H9 (cell line): Measurements from ENCODE around the gene RPLP1. TPM values are rescaled to one million over a fixed set of nuclear protein-coding genes. Genes with fewer than 3 reads are reported as not detected.

Experiments
- DNase-seq: peaks from one replicate; pipeline ENCODE4 v3.0.0-alpha.2; 2017
- H2AFZ ChIP-seq: one replicate; pipeline ENCODE4 v1.6.1; 2013; ENCODE audit warnings: mild to moderate bottlenecking, low read length, control low read depth, moderate library complexity
- H2AK5ac ChIP-seq: 2 replicates; pipeline ENCODE4 v1.6.1; 2013; ENCODE audit warnings: low read length, control low read depth, mixed read lengths; ENCODE audit not compliant: insufficient read length
- H2BK120ac ChIP-seq: one replicate; pipeline ENCODE4 v1.6.1; 2013; ENCODE audit warnings: low read depth, mild to moderate bottlenecking, low read length, control low read depth, inconsistent platforms; ENCODE audit not compliant: poor library complexity, severe bottlenecking
- H2BK12ac ChIP-seq: 2 replicates; pipeline ENCODE4 v1.6.1; 2013; ENCODE audit warnings: low read length, control low read depth, mixed read lengths, low read depth; ENCODE audit not compliant: insufficient read length
- H2BK15ac ChIP-seq: 2 replicates; pipeline ENCODE4 v1.6.1; 2013; ENCODE audit warnings: low read depth, low read length, control low read depth
- H2BK20ac ChIP-seq: one replicate; pipeline ENCODE4 v1.6.1; 2013; ENCODE audit warnings: low read depth, mild to moderate bottlenecking, low read length, control low read depth, inconsistent platforms; ENCODE audit not compliant: poor library complexity, severe bottlenecking
- H2BK5ac ChIP-seq: 2 replicates; pipeline ENCODE4 v1.6.1; 2013; ENCODE audit warnings: low read length, control low read depth, mixed read lengths; ENCODE audit not compliant: insufficient read length
- H3K14ac ChIP-seq: 2 replicates; pipeline ENCODE4 v1.6.1; 2013; ENCODE audit warnings: low read length, control low read depth; ENCODE audit not compliant: insufficient read depth
- H3K18ac ChIP-seq: 2 replicates; pipeline ENCODE4 v1.6.1; 2013; ENCODE audit warnings: low read depth, mild to moderate bottlenecking, mixed read lengths, low read length, control low read depth; ENCODE audit not compliant: insufficient read length
- H3K23ac ChIP-seq: 2 replicates; pipeline ENCODE4 v1.6.1; 2013; ENCODE audit warnings: low read length, control low read depth, mixed read lengths, low read depth; ENCODE audit not compliant: insufficient read length
- H3K23me2 ChIP-seq: 2 replicates; pipeline ENCODE4 v1.6.1; 2013; ENCODE audit warnings: low read depth, mild to moderate bottlenecking, mixed read lengths, low read length, control low read depth; ENCODE audit not compliant: insufficient read length, poor library complexity, severe bottlenecking
- H3K27ac ChIP-seq: 2 replicates; pipeline ENCODE4 v1.5.1; 2013; ENCODE audit warnings: low read length, control low read depth, mixed read lengths, low read depth; ENCODE audit not compliant: insufficient read length
- H3K27me3 ChIP-seq: 2 replicates; pipeline ENCODE4 v1.6.1; 2013; ENCODE audit warnings: low read length, control low read depth, inconsistent platforms; ENCODE audit not compliant: insufficient read depth
- H3K4ac ChIP-seq: 2 replicates; pipeline ENCODE4 v1.6.1; 2013; ENCODE audit warnings: low read depth, mild to moderate bottlenecking, control low read depth, inconsistent platforms, low read length, moderate library complexity
- H3K4me1 ChIP-seq: 2 replicates; pipeline ENCODE4 v1.6.1; 2013; ENCODE audit warnings: low read length, control low read depth, inconsistent platforms; ENCODE audit not compliant: insufficient read depth
- H3K4me2 ChIP-seq: 2 replicates; pipeline ENCODE4 v1.6.1; 2013; ENCODE audit warnings: low read length, control low read depth, mixed read lengths; ENCODE audit not compliant: insufficient read length, insufficient read depth
- H3K56ac ChIP-seq: 2 replicates; pipeline ENCODE4 v1.6.1; 2013; ENCODE audit warnings: low read depth, mild to moderate bottlenecking, mixed read lengths, low read length, control low read depth; ENCODE audit not compliant: insufficient read length
- H3K79me1 ChIP-seq: 2 replicates; pipeline ENCODE4 v1.6.1; 2013; ENCODE audit warnings: low read depth, mild to moderate bottlenecking, moderate library complexity, low read length, control low read depth, inconsistent platforms; ENCODE audit not compliant: insufficient read depth, poor library complexity, severe bottlenecking
- H3K79me2 ChIP-seq: 2 replicates; pipeline ENCODE4 v1.6.1; 2013; ENCODE audit warnings: low read length, control low read depth, inconsistent platforms; ENCODE audit not compliant: insufficient read depth
- H3K9ac ChIP-seq: 2 replicates; pipeline ENCODE4 v1.6.1; 2013; ENCODE audit warnings: low read length, control low read depth, mixed read lengths; ENCODE audit not compliant: insufficient read length; ENCODE audit errors: extremely low read depth
- H3K9me3 ChIP-seq: one replicate; pipeline ENCODE4 v1.6.1; 2013; ENCODE audit warnings: low read depth, low read length, inconsistent platforms; ENCODE audit not compliant: control insufficient read depth
- H3T11ph ChIP-seq: one replicate; pipeline ENCODE4 v1.6.1; 2013; ENCODE audit warnings: mild to moderate bottlenecking, low read length, control low read depth, inconsistent platforms
- H4K20me1 ChIP-seq: one replicate; pipeline ENCODE4 v1.6.1; 2013; ENCODE audit not compliant: control insufficient read depth, insufficient read length, insufficient read depth
- H4K5ac ChIP-seq: 2 replicates; pipeline ENCODE4 v1.6.1; 2013; ENCODE audit warnings: low read depth, mild to moderate bottlenecking, mixed read lengths, low read length, control low read depth; ENCODE audit not compliant: insufficient read length
- H4K8ac ChIP-seq: replicated peaks from 2 replicates; pipeline ENCODE4 v1.6.1; 2013; ENCODE audit warnings: low read length, control low read depth, mixed read lengths, low read depth; ENCODE audit not compliant: insufficient read length
- H4K91ac ChIP-seq: 2 replicates; pipeline ENCODE4 v1.6.1; 2013; ENCODE audit warnings: low read depth, mild to moderate bottlenecking, moderate library complexity, mixed read lengths, low read length, control low read depth; ENCODE audit not compliant: insufficient read length
- H3K27ac Mint-ChIP-seq, 3 experiments: 2 replicates in 2 of 3; 3 replicates in 1 of 3; pipeline ENCODE4 v1.8.0; 2020 to 2021; ENCODE audit warnings: mixed read lengths in 3 of 3, mild to moderate bottlenecking in 1 of 3, moderate library complexity in 1 of 3
- H3K27me3 Mint-ChIP-seq: 2 replicates; pipeline ENCODE4 v1.8.0; 2021; ENCODE audit warnings: low read depth, mild to moderate bottlenecking, moderate library complexity, mixed read lengths
- H3K36me3 Mint-ChIP-seq, 3 experiments: 2 replicates in 2 of 3; 3 replicates in 1 of 3; pipeline ENCODE4 v1.8.0; 2020 to 2021; ENCODE audit warnings: low read depth in 3 of 3, mixed read lengths in 3 of 3; ENCODE audit not compliant: insufficient read depth in 1 of 3
- H3K4me1 Mint-ChIP-seq, 2 experiments: 2 replicates each; pipeline ENCODE4 v1.8.0; 2020; ENCODE audit warnings: mixed read lengths in 2 of 2
- H3K4me3 Mint-ChIP-seq, 2 experiments: 2 replicates in 1 of 2; 3 replicates in 1 of 2; pipeline ENCODE4 v1.8.0; 2020 to 2021; ENCODE audit warnings: mild to moderate bottlenecking in 2 of 2, mixed read lengths in 2 of 2, moderate library complexity in 1 of 2
- H3K9me3 Mint-ChIP-seq, 2 experiments: 2 replicates in 1 of 2; 3 replicates in 1 of 2; pipeline ENCODE4 v1.8.0; 2020; ENCODE audit warnings: mild to moderate bottlenecking in 2 of 2, mixed read lengths in 2 of 2, moderate library complexity in 1 of 2
- CTCF ChIP-seq: fragments of 200-600 bp; sonication (generic); conservative IDR thresholded peaks from 3 replicates; pipeline ENCODE4 v1.8.0; 2021; ENCODE audit warnings: antibody characterized with exemption, mild to moderate bottlenecking
- WGBS: extraction: QIAGEN DNeasy Blood & Tissue Kit; methylation state at CpG from one replicate; pipeline ENCODE4 v1.1.7; 2013; ENCODE audit warnings: missing lambda C conversion rate, low lambda C conversion rate, mixed read lengths; ENCODE audit not compliant: insufficient read length; ENCODE audit errors: extremely low coverage; 5-methylcytosine and 5-hydroxymethylcytosine counted together
- total RNA-seq: library from RNA; stranded (reverse); gene quantifications from 2 replicates; pipeline ENCODE4 v1.2.1, GENCODE V29; 2021

Gene RPLP1
- total RNA-seq, 1 experiment from 2014 or later = 1,715 TPM

- H2AFZ ChIP-seq = peak overlapping the region; percentile 12
- no peaks in the 10 kb centered on the region for H4K20me1 ChIP-seq
- Mint-ChIP-seq H3K4me1 (peaks cover 11 to 20% of the 10 kb centered on the region in 2 experiments), H3K36me3 (peaks cover 0 to 12% (median 4%) of the 10 kb centered on the region in 3 experiments; a peak in 4 of 7 replicates), H3K27ac (peak overlapping the region; percentile 87 to 95 (median 92)), H3K4me3 (peak overlapping the region; percentile 69 to 78), H3K9me3 (no peaks in the 10 kb centered on the region), H3K27me3 (no peaks in the 10 kb centered on the region; the same call in 1 of the 2 replicates)
- no peaks in the 10 kb centered on the region for H3K27me3 ChIP-seq
- H3K23ac ChIP-seq = no peak overlapping the region
- H3K23me2 ChIP-seq = no peaks in the 10 kb centered on the region
- no peaks in the 10 kb centered on the region for H3K4me1 ChIP-seq
- H4K91ac ChIP-seq = no peak overlapping the region
- peak; percentile 98 for DNase-seq
- WGBS = no CpG with 5 or more reads among the region's 46 CpGs
- TF ChIP-seq CTCF = peak; percentile 92
- H3K9ac ChIP-seq = peak overlapping the region; percentile 60
- H3K56ac ChIP-seq = no peak overlapping the region
- no peaks in the 10 kb centered on the region for H3K9me3 ChIP-seq
- no peak overlapping the region for H4K5ac ChIP-seq
- H4K8ac ChIP-seq = no peak overlapping the region
- H2AK5ac ChIP-seq = no peak overlapping the region
- no peak overlapping the region for H3T11ph ChIP-seq
- no peak overlapping the region for H2BK120ac ChIP-seq
- no peak overlapping the region for H3K4ac ChIP-seq
- no peaks in the 10 kb centered on the region for H3K79me2 ChIP-seq
- H3K79me1 ChIP-seq = no peaks in the 10 kb centered on the region
- peak overlapping the region; percentile 86; the same call in 1 of the 2 replicates for H3K14ac ChIP-seq
- H3K4me2 ChIP-seq = peak overlapping the region; percentile 67
- peak overlapping the region; percentile 72 for H3K27ac ChIP-seq
- no peak overlapping the region for H2BK12ac ChIP-seq
- no peak overlapping the region for H2BK15ac ChIP-seq
- H3K18ac ChIP-seq = peak overlapping the region; percentile 47
- no peak overlapping the region for H2BK20ac ChIP-seq
- no peak overlapping the region for H2BK5ac ChIP-seq
These were observed 10.0 kb downstream of the RPLP1 start for GRCh38 chr15:69462493-69463181.
